Astrocyte of the cerebellum (primary cell): ENCODE measurements around the gene PNKD.
"Not testable (repeated sequence)": the region's sequence is repeated elsewhere in the genome, so short reads cannot be mapped to it uniquely, and the experiment has no call there.

ENCODE experiments used
- DNase-seq: peaks from one replicate; pipeline ENCODE4 v3.0.0-alpha.2; 2011; ENCODE audit warnings: low read depth
- H3K4me3 ChIP-seq: 2 replicates; pipeline ENCODE4 v1.5.1; 2011; ENCODE audit warnings: mild to moderate bottlenecking, low read depth, low read length, moderate library complexity
- CTCF ChIP-seq: IDR thresholded peaks from 2 replicates; pipeline ENCODE4 v1.5.1; 2012; ENCODE audit warnings: low read length, low read depth, moderate library complexity, mild to moderate bottlenecking; ENCODE audit errors: missing control alignments
- in situ Hi-C: cut with HindIII; loops from 2 replicates; pipeline ENCODE4 v1.10.0; 2017; ENCODE audit warnings: low sequenced_read_pairs

The PNKD gene

GRCh38 chr2:218272531-218273212, 2.4 kb downstream of the PNKD start:
- in situ Hi-C loops = no loop called here
- no peak overlapping the region for H3K4me3 ChIP-seq
- peak; percentile 93 for TF ChIP-seq CTCF
- peak; percentile 74 for DNase-seq

GRCh38 chr2:218273214-218273907, 3.0 kb downstream of the PNKD start:
- DNase-seq, in situ Hi-C loops, H3K4me3 ChIP-seq: not testable (repeated sequence)

GRCh38 chr2:218273908-218274249, 3.6 kb downstream of the PNKD start:
- in situ Hi-C loops = no loop called here
- no peak for DNase-seq
- H3K4me3 ChIP-seq = no peak overlapping the region
- TF ChIP-seq CTCF = no peak

- in situ Hi-C loops = no loop called here
- H3K4me3 ChIP-seq = no peak overlapping the region
- no peak for DNase-seq
- no peak for TF ChIP-seq CTCF
Measured at GRCh38 chr2:218274586-218274985, 4.3 kb downstream of the PNKD start.

DNA sequence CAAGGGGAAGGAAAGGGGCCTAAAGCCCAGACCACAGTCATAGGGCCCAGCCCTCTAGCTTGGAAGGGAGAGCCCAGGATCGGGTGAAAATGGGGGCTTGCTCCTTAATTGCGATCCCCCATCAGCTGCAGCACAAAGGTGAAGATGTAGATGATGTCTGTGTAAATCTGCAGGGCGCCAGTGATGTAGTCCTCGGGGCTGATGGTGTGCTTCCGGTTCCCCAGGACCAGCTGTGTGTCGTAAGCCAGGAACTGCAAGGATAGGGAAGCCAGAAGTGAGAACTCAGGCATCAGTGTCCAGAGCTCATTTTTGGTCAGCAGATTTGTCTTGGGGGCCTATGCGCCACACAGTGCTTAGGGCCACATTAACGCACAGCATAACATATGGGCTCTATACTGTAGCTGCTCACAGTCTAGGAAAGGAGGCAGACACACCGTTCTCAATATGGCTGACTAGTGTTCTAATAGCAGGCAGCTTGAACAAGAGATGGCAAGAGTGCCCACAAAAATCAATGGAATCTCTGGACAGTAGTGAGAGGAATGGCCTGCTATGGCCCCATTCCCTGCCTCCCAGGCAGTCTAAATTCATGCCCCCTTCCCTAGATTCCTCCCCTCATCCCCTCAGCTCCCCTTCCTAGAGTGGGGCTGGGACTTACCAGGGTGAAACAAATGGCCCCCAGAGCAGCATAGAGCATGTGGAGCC, 5.2 kb downstream of the PNKD start:
- in situ Hi-C loops = no loop called here
- DNase-seq = no peak
- TF ChIP-seq CTCF = no peak
- H3K4me3 ChIP-seq = no peak overlapping the region

DNA sequence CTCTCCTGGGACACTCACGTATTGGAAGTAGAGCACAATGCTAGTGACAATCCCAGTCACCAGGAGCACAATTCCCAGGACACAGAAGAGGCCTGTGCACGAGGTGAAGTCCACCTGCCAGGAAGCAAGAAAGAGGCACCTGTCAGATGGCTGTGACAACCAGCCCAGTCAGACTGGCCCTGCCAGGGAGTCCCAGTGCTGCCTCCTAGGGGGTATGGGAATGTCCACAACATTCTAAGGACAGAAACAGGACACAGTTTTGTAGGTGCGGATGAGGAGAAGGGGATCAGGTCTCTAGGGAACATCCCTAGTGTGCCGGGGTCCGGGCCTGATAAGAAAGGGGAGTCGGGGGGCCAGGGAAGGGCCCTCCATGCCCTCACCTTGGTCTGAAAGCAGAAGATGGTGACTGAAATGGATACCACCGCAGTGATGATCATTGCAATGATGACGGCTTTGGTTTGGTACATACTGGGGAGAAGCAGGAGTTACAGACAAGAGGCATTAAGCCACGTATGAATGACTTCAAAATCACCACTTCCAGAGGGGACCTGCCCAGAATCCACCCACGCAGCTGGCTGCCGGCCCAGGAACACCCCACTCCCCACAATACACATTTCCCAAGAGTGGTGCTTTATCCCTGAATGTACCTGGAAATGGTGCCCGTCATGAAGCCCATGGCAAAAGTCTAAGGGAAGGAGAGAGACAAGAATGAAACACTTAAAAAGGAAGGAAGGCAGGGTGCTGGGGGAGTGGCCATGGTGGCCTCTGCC, 6.9 kb downstream of the PNKD start:
- no peak for TF ChIP-seq CTCF
- in situ Hi-C loops = no loop called here
- DNase-seq = no peak
- H3K4me3 ChIP-seq = no peak overlapping the region
